Cortex of kidney (tissue), 1 donor: Measurements from ENCODE around the gene KLHL12.

Experiments used
- DNase-seq: peaks from one replicate; lab custom pipeline; 2025; lab: John Stamatoyannopoulos, UW

Gene KLHL12

GRCh38 chr1:202926581-202927491 lies at the start of gene KLHL12:
Gene KLHL12 (minus strand): TSS chr1:202927234. CDS start chr1:202925162, 2,072 bp downstream.
- DNase-seq, result peak; percentile 78

- DNase-seq, result no peak
Measured at GRCh38 chr1:202976633-202977032, 49.6 kb upstream of the KLHL12 start.

- DNase-seq, result no peak
Measured at GRCh38 chr1:202974856-202975255, 47.8 kb upstream of the KLHL12 start.

- DNase-seq, result no peak
Measured at GRCh38 chr1:202972046-202972445, 45.0 kb upstream of the KLHL12 start.

- no peak for DNase-seq
Measured at GRCh38 chr1:202968895-202969295, 41.9 kb upstream of the KLHL12 start.

- no peak for DNase-seq
Measured at GRCh38 chr1:202968351-202968750, 41.3 kb upstream of the KLHL12 start.

- no peak for DNase-seq
Measured at GRCh38 chr1:202967684-202968281, 40.7 kb upstream of the KLHL12 start.

- DNase-seq, result no peak
Measured at GRCh38 chr1:202966006-202966898, 39.2 kb upstream of the KLHL12 start.

GRCh38 chr1:202965422-202965821 lies 38.4 kb upstream of the KLHL12 start:
- DNase-seq, result no peak

GRCh38 chr1:202964791-202965410 lies 37.9 kb upstream of the KLHL12 start:
- no peak for DNase-seq

GRCh38 chr1:202961220-202961880 lies 34.3 kb upstream of the KLHL12 start:
- no peak for DNase-seq

- DNase-seq, result no peak
Measured at GRCh38 chr1:202959276-202959620, 32.2 kb upstream of the KLHL12 start.

- no peak for DNase-seq
Measured at GRCh38 chr1:202958544-202959275, 31.7 kb upstream of the KLHL12 start.

GRCh38 chr1:202957733-202958543 lies 30.9 kb upstream of the KLHL12 start, which contains the start of gene ADIPOR1:
Gene ADIPOR1 (minus strand): TSS chr1:202958312. CDS start chr1:202951070, 7,242 bp downstream.
- peak; percentile 38 for DNase-seq

GRCh38 chr1:202956969-202957368 lies 29.9 kb upstream of the KLHL12 start:
- no peak for DNase-seq

- no peak for DNase-seq
Measured at GRCh38 chr1:202954057-202954745, 27.2 kb upstream of the KLHL12 start.

GRCh38 chr1:202953392-202953791 lies 26.4 kb upstream of the KLHL12 start:
- DNase-seq, result no peak

- DNase-seq, result no peak
Measured at GRCh38 chr1:202952818-202953217, 25.8 kb upstream of the KLHL12 start.

GRCh38 chr1:202952099-202952498 lies 25.1 kb upstream of the KLHL12 start:
- no peak for DNase-seq
